OCI-LY7 (cell line): Measurements from ENCODE around the gene RAB2B.

Source experiments
- EZH2phosphoT487 ChIP-seq: fragments of 200-600 bp; sonication (generic); IDR thresholded peaks from 2 replicates; pipeline ENCODE4 v1.6.1; 2018; ENCODE audit warnings: low read depth, borderline replicate concordance, mild to moderate bottlenecking, mixed run types, antibody characterized with exemption, low read length, moderate library complexity, mixed read lengths
- TF ChIP-seq, protein P1 (sequence below): fragments of 200-600 bp; sonication (generic); conservative IDR thresholded peaks from 2 replicates; pipeline ENCODE4 v1.5.1; 2014; ENCODE audit warnings: mild to moderate bottlenecking, antibody characterized with exemption, low read length, moderate library complexity, mixed read lengths

DNA sequence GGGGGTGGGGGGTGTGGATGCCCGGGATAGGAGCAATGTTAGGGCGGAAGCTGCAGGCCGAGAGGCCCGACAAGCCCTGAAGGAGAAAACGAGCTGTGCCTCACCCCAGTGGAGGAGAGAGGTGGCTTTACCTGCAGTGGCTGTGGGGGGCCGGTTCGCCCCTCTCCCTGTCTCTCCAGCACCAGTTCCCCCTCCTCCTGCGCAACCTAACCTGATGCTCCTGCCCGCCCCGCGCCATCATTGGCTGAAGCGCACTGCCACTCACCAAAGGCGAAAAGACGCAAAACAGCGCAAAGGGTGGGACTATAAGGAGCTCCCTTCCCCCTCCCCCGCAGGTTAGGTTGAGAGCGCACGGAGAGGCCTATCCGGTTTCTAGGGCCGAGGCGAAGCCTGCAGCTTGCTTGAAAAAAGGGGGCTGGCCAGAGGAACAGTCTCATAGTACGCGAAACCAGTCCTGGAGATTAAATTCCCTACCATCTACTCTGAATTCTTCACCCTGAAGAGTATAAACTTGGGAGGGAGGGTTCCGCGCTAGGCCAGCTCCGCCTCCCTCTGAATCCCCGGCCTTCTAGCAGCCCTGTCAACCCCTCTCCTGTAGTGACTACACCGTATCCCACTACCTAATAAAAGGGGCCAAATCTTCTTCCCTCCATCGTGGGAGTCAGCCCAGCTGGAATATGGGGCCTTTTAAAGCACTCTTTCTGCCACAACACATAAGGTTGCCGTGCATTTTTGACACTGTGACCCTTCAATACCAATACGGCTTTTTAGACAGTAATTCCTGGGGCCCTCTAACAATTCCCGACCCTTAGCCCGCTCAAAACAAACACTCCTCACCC lies 39.5 kb downstream of the RAB2B start:
- TF ChIP-seq, protein P1, sequence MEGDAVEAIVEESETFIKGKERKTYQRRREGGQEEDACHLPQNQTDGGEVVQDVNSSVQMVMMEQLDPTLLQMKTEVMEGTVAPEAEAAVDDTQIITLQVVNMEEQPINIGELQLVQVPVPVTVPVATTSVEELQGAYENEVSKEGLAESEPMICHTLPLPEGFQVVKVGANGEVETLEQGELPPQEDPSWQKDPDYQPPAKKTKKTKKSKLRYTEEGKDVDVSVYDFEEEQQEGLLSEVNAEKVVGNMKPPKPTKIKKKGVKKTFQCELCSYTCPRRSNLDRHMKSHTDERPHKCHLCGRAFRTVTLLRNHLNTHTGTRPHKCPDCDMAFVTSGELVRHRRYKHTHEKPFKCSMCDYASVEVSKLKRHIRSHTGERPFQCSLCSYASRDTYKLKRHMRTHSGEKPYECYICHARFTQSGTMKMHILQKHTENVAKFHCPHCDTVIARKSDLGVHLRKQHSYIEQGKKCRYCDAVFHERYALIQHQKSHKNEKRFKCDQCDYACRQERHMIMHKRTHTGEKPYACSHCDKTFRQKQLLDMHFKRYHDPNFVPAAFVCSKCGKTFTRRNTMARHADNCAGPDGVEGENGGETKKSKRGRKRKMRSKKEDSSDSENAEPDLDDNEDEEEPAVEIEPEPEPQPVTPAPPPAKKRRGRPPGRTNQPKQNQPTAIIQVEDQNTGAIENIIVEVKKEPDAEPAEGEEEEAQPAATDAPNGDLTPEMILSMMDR, result no peak
- TF ChIP-seq EZH2phosphoT487, result no peak
